ENCODE data around the gene PTGR3. TPM values are rescaled to one million over a fixed set of nuclear protein-coding genes. Genes with fewer than 3 reads are reported as not detected.

PTGR3 gene
- total and polyA plus RNA-seq, 2 donors: 7.8 to 18.2 TPM

Other genes starting within 250 kb of the PTGR3 start
- gene TSHZ1, start 1.7 kb upstream of the PTGR3 start, total RNA-seq: 7.4 TPM
- gene TSHZ1, start 1.7 kb upstream of the PTGR3 start, polyA plus RNA-seq: 10.2 TPM
- gene SMIM21, start 218.6 kb upstream of the PTGR3 start, total RNA-seq: not detected
- 0.02 TPM for gene SMIM21, start 218.6 kb upstream of the PTGR3 start, polyA plus RNA-seq

Data from thymus (tissue), 2 donors.